T-helper 2 cell treated with Interferon-gamma antibody and Interleukin-4, amounts not matched to agents 100 ng/mL and 5 ng/mL, for 36 hours (primary cell): Measurements from ENCODE around the gene FLII. TPM values are rescaled to one million over a fixed set of nuclear protein-coding genes. Genes with fewer than 3 reads are reported as not detected.

ENCODE experiments used
- intact Hi-C: fragments of 100-400 bp; cut with micrococcal nuclease; formaldehyde crosslinking; loops from one replicate; pipeline ENCODE4 v1.15.1; 2023
- total RNA-seq: library from RNA; stranded (reverse); gene quantifications from 2 replicates; pipeline ENCODE4 v1.2.3, GENCODE V29; 2022

The FLII gene
- total RNA-seq, 1 donor from 2014 or later, result 272 TPM

DNA sequence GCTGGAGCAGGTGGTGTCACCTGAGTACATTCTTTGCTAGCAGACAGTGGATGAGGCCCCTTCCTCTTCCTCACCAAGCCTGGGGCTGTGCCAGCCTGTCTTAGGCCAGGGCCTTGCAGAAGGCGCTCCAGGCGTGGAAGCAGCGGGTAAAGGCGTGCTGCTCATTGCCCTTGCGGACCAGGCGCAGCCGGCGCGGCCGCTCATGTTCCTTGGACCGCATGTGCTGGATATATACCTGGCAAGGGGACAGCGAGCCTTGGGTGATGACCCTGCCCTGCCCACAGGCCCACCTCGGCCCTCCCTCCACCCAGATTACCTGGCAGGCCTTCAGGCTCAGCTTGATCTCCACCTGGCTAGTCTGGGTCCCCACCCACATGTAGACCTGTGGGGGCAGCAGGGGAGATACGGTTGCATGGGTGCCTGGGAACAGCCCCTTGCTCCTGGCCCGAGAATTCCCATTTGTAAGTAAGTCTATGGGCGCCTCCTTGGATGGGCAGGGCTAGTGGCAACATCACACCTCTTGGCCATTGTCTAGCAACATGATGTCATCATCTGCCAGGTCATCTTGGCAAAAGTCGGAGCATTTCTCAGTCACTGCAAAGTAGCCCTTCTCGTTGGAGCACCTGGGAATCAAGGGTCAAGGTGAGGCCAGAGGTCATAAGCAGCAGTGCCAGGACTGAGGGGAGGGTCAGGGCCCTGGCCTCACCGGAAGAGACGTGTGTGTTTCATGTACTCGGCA is 13.3 kb downstream of the FLII start:
- intact Hi-C loops, result no loop called here

DNA sequence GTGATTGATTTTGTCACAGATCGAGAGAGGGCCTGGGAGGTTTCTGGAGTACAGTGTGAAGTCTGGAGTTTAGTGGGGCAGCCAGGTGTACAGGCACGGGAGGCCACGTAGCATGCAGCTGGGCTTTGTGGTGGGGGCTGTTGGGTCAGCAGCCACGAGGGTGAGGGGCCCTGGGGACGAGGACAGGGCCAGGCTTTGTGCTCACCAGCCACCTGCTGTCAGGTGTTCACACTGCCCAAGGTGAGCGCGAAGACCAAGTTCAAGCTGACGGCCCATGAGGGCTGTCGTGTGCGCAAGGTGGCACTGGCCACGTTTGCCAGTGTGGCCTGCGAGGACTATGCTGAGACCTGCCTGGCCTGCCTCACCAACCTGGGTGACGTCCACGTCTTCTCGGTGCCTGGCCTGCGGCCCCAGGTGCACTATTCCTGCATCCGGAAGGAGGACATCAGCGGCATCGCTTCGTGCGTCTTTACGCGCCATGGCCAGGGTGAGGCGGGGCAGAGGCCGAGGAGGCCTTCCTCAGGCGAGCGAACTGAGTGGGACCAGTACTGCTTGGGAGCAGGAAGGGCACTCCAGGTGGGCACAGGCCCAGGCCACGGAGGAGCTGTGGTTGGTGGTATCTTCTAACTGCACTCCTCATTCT is 17.2 kb downstream of the FLII start:
- intact Hi-C loops, result no loop called here

GRCh38 chr17:18240449-18240848 is 18.1 kb downstream of the FLII start:
- intact Hi-C loops, result no loop called here

DNA sequence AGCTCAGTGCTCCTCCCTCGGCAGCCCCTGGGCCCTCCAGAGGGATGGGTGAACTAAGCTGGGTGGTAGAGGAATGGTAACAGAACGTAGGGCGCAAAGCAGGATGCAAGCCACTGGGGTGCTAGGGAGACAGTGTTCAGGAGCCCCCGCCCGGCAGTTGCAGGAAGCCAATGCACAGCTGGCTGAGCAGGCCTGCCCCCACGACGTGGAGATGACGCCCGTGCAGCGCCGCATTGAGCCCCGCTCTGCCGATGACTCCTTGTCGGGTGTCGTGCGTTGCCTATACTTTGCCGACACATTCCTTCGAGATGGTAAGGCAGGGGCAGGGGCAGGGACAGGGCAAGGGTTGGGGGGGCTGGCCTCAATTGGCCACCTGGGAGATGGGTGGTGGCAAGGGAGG is 20.2 kb downstream of the FLII start:
- intact Hi-C loops, result no loop called here

GRCh38 chr17:18237461-18237860 is 21.1 kb downstream of the FLII start:
- intact Hi-C loops, result no loop called here

DNA sequence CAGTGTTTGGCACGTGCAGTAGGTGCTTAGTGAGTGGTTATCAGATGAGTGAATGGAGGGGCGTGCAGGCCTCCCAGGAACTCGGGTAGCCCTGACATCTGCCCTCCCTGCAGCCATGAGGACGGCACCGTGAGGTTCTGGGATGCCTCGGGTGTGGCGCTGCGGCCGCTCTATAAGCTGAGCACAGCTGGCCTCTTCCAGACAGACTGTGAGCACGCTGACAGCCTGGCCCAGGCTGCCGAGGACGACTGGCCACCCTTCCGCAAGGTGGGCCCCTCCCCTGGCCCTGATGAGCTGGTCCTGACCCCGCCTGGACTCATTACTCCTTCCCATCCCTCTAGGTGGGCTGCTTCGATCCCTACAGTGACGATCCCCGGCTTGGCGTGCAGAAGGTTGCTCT is 22.0 kb downstream of the FLII start:
- intact Hi-C loops, result no loop called here

GRCh38 chr17:18235743-18236256 is 22.7 kb downstream of the FLII start:
- intact Hi-C loops, result no loop called here

- intact Hi-C loops, result no loop called here
These were observed 23.6 kb downstream of the FLII start for GRCh38 chr17:18234853-18235380.

DNA sequence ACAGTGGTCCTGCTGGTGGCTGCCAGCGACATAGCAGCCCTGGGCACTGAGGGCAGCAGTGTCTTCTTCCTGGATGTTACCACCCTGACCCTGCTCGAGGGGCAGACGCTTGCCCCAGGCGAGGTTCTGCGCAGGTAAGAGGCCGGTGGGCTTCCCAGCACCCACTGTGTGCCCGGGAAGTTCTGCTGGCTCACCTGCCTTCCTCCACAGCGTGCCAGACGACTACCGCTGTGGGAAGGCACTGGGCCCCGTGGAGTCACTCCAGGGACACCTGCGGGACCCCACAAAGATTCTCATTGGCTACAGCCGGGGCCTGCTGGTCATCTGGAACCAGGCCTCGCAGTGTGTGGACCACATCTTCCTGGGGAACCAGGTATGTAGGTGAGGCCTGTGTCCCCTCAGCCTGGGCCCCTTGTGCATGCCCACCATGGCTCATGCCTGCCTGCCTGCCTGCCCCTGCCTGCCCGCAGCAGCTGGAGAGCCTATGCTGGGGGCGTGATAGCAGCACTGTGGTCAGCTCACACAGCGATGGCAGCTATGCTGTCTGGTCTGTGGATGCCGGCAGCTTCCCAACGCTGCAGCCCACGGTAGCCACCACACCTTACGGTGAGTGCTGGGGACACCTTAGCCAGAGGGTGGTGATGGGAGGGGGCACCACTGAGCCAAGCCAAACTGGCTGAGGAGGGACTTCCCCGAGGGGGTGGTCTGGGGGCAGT is 24.6 kb downstream of the FLII start:
- intact Hi-C loops, result no loop called here

DNA sequence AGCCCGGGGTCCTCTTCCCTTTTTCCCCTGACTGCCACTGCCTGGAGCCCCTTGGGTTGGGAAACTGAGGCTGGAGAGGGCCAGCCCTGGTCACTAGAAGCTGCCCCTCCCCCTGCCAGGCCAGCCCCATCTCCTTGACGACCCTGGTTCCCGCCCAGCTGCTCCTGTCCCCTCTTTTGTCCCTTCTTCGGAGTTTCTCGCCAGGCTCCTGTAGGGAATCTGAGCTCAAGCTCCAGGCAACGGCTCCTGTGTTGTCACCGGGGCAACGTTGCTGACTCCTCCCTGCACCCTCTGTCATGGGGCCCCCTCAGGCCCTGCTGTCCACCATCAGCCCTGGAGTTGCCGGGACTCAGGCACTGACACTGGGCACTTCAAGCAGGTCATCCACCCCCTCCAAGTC is 27.4 kb downstream of the FLII start:
- intact Hi-C loops, result no loop called here

DNA sequence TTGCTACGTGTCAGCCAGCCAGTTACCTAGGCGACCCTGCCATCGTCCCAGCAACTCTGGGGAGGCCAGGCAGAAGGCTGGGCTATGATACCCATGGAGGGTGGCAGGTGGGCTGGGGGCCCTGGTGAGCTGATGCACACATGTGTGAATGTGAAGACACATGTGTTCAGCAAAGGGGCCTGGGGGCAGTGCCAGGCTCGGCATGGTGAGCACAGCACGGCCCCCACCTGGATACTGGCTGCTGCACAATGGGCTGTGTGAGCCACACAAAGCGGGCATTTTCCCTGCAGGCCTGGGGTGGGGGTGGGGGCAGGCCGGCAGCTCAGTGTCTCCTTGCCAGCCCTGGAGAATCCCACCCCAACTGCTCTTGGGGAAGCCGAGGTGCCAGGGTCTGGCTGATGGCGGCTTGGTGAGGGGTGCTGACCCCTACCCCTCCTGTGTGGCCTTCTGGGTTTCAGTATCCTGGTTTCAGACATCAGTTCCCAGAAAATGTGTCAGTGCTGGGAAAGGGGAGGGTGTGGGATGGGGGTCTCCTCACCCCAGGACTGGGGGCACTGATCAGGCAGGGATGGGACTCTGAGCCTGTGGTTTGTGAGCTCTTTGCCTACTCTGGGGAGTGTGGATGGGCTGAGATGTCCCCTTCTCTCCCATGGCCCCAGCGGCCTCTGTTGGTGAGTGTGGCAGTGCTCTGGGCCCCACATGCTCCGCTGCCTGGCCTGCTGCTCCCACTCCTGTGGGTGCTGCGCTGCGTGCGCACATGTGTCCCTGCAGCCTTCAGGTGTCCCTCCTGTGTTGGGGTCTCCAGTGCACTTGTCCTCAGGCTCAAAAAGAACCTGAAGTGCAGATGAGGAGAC is 28.0 kb downstream of the FLII start:
- intact Hi-C loops, result no loop called here

DNA sequence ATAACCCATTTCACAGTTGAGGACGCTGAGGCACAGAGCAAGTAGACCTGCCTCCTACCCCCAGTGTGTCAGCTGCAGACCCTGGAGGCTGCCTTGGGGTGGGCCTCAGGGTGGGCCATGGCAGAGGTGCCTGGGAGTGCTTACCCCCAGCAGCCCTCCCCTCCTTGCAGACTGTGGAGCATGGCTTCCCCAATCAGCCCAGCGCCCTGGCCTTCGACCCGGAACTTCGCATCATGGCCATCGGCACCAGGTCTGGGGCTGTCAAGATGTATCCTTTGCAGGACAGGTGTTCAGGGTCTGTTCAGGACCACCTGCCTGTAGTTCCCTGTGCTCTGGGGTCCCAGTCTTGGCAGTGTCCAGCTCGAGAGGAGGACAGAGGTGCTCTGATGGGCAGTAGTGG is 28.8 kb downstream of the FLII start:
- intact Hi-C loops, result loop anchor here (10.0 kb wide), 1 partner anchor 775 kb away; the partner anchor contains the start of gene FAM83G

- intact Hi-C loops, result loop anchor here (10.0 kb wide), 1 partner anchor 776 kb away; the partner anchor contains the start of gene FAM83G
These were observed 29.3 kb downstream of the FLII start for GRCh38 chr17:18229254-18229653.

DNA sequence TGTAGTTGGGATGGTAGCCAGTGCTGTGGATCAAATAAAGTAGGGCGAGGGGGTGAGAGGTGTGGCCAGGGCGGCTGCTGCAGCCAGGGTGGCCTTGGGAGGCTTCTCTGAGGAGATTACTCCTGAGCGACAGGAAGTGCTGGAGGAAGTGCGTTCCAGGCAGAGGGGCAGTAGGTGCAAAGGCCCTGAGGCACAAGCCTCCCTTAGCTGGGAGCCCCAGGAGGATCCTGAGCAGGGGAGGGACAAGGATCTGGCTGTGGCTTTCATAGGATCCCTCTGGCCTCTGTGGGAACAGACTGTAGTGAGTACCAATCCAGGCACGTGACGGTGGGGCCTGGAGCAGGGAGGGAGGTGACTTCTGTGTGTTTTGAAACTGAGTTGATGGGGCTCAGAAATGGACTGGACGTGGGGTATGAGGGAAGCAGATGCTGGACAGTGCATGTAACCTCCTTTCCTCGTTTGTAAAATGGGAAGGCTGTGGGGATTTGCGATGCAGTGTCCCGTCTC is 30.3 kb downstream of the FLII start:
- intact Hi-C loops, result loop anchor here (10.0 kb wide), 1 partner anchor 777 kb away; the partner anchor contains the start of gene FAM83G

DNA sequence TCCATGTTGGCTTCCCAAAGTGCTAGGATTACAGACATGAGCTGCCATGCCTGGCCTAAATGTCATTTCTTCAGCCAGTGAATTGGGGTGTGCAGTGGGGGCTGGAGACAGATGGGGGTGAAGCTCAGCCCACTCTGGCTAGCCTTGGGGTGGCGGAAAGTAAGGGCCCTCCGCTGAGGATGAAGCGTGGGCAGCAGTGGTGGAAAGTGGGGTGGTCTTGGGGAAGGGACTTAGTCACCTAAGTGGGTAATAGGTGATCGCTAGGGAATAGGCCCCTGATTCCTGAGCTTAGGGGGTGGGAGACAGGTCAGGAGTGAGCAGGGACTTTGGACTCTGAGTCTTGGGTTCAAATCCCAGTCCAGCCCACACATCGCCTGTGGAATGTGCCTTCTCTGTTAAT is 30.9 kb downstream of the FLII start:
- intact Hi-C loops, result loop anchor here (10.0 kb wide), 1 partner anchor 777 kb away; the partner anchor contains the start of gene FAM83G

DNA sequence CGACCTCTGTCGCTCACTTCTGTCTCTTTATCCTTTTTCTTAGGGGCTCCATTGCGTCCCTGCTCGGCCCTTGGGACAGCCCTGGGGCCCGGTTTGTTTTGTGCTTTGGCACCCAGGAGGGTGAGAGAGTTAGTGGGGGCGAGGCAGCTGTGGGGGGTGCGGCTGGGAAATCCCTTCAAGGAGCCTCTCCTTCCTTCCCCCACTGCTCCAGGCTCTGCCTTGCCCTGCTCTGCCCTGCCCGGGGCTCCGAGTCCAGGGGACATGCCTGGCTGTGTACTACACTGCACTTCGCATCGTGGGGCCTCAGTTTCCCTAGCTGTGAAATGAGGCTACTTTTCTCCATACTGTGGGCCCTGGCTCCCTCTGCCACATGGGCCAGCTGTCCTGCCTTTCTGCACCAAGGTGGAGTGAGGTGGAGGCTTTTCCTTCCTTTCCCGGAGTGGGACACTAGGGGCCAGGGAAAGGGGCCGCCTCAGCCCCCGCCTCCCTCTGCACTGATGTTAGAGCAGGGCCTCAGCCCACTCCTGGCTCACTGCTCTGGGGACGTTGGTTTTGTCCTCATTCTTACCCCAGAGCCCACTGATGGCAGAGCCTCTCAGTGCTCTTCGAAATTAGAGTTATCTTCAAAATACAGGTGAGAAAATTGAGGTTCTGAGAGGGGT is 32.1 kb downstream of the FLII start:
- intact Hi-C loops, result loop anchor here (10.0 kb wide), 1 partner anchor 778 kb away; the partner anchor contains the start of gene FAM83G

GRCh38 chr17:18225642-18226283 is 32.8 kb downstream of the FLII start:
- intact Hi-C loops, result loop anchor here (1.0 to 10.0 kb wide), 3 partner anchors 35 to 779 kb away; partner anchors contain the start of genes ALKBH5, FAM83G and MIEF2

DNA sequence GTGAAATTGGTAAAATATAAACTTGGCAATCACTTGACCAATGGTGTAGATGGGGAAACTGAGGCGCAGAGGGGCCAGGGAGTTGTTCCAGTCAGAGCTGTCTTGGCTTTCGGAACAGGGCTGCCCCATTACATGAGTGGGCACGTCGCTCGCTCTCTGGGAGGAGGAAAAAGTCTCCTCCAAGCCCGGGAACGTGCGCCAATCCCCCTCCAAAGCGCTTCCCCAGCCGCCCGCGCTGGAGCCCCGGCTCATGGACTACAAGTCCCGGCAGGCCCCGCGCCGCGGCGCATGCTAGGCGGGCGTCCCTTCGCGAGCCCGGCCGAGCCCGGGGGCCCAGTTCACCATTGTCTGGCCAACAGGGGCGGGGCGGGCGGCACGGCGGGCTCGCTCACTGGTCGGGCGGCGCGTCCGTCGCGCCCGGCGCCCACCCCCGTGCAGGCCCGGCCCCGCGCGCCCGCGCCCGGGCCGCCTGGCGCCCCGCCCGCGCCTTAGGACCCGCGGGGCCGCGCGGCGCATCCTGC is 33.4 kb downstream of the FLII start, which contains the start of gene LLGL1:
Gene LLGL1, plus strand, starts transcription at position 515 of the 521 bp plus-strand sequence. CDS start 48 bp downstream, outside the sequence.
- intact Hi-C loops, result loop anchor here (1.0 to 10.0 kb wide), 3 partner anchors 35 to 780 kb away; partner anchors contain the start of genes ALKBH5, FAM83G and MIEF2
